ENCODE measurements around the gene SLC12A9.
"Not testable (repeated sequence)": the region's sequence is repeated elsewhere in the genome, so short reads cannot be mapped to it uniquely, and the experiment has no call there.

Gene SLC12A9, protein sequence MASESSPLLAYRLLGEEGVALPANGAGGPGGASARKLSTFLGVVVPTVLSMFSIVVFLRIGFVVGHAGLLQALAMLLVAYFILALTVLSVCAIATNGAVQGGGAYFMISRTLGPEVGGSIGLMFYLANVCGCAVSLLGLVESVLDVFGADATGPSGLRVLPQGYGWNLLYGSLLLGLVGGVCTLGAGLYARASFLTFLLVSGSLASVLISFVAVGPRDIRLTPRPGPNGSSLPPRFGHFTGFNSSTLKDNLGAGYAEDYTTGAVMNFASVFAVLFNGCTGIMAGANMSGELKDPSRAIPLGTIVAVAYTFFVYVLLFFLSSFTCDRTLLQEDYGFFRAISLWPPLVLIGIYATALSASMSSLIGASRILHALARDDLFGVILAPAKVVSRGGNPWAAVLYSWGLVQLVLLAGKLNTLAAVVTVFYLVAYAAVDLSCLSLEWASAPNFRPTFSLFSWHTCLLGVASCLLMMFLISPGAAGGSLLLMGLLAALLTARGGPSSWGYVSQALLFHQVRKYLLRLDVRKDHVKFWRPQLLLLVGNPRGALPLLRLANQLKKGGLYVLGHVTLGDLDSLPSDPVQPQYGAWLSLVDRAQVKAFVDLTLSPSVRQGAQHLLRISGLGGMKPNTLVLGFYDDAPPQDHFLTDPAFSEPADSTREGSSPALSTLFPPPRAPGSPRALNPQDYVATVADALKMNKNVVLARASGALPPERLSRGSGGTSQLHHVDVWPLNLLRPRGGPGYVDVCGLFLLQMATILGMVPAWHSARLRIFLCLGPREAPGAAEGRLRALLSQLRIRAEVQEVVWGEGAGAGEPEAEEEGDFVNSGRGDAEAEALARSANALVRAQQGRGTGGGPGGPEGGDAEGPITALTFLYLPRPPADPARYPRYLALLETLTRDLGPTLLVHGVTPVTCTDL

DNA sequence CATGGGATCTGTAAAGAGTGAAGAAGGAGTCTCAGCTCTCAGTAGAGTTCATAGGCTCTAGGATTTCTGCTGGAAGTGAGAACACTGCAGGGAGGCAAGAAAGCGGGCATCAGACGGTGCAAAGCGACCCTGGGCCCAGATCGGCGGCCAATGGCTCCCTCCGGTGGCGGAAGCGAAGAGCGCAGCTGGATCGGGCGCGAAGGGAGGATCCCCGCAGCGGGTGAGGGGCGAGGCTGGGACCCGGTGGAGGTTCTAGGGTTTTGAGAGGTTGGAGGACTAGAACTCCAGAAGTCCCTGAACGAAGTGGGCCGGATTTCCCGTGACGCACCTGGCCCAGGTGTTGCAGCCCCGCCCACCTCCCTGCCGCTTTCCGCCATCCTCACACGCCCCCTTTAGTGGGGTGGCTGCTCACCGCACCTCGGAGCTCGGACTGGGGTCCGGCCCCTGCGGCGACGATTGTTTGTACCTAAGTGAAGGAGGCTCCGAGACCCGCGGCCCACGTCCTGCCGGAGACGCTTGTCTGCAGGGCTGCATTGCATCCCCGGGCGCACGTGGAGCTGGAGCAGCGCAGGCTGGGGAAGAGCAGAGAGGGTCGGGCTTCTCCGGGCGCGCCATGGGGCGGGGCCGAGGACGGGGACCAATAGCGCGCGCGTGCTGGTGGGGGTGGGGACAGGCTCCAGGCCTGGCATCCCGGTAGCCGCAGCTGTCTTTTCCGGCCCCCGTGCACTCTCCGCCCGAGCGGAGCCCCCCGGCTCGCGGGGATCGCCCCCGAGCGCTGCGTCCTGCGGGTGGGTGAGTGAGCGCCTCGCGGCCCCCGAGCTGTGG is at the start of gene SLC12A9:
SLC12A9 (plus strand) TSS at position 666 of the 825 bp plus-strand sequence. CDS start 1,485 bp downstream, outside the sequence.
- peak; percentile 91 for DNase-seq

DNA sequence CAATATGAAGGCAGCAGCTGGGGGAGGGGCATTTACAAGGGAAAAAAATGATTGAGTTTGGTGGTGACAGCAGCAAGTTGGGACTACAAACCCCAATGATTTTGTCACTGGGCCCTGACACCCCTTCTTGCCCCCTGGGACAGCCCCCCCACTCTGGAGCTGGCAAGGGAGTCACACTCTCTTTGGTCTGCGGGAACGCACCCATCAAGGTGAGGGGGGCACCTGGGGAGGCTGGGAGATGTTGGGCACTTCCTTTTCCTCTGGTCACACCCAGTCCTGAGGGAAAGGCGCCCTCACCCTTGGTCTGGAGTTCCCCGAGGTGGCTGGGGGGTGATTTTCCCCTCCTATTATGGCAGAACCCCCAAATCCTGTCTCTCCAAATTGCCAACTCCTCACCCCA is 49.6 kb upstream of the SLC12A9 start:
- no peak for DNase-seq

DNA sequence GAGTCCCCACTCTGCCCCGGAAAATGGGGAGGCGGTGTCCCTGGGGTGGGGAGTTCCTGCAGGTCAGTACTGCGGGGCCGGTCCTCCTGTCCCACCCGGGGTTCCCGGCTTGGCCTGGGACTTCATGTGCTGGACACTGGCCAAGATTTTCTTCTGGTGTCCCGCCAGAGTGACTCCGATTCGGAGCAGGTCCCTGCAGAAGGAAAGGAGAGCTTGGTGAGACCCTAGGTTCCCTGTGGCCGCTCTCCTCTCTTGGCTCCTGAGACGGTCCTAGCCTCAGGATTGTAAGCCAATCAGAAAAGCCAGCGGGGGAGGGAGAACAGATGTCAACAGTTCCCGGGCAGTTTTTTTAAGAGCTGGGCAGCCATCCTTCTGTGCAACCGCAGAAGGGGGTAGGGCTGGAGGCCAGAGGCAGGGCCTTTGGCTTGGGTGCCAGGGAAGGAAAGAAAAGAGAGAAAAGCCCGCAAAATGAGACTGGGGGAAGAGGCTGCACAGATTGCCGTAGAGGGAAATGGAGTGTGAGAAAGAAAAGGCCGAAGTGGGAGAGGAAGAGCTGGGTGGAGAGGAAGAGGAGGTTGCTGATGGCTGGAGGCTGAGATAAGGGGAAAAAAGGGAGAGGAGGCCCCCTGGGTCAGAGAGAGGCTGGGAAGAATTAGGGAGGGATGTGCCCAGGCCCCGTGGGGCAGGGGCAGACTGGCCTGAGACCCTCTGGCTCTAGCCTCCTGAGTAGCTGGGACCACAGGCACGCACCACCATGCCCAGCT is 48.9 kb upstream of the SLC12A9 start:
- peak; percentile 42 for DNase-seq

DNA sequence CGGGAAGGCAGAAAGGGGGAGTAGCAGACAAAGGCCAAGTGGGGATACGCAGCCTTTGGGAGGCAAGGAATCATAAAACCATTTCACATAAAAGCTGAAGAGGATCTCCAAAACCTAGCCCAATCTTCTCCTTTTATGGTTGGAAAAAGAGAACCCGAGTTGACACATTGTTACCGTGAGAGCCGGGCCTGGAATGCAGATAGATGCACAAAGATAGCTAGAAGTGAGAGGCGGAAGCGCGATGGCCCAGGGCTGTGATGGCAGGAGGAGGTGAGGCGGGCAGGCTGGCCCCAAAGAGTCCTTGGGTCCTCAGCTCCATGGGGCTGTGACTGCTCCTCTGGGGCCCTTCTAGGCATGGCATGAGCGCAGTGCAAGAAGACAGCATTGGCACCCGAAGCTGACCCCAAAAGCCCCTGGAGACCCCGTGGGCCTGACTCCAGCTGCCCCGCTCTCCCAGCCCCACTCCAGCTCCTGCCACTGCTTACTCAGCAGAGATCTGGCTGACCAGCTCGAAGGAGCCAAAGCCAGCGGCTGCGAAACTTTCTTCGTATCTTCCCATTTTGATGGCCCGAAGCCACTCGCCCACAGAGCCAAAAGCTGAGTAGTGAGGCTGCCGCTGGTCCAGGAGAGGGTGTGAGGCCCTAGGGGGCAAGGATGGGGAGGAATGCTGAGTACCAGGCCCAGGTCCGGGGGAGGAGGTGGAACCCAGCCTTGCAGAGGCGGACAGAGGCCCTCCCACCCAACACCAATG is 47.7 kb upstream of the SLC12A9 start:
- no peak for DNase-seq

DNA sequence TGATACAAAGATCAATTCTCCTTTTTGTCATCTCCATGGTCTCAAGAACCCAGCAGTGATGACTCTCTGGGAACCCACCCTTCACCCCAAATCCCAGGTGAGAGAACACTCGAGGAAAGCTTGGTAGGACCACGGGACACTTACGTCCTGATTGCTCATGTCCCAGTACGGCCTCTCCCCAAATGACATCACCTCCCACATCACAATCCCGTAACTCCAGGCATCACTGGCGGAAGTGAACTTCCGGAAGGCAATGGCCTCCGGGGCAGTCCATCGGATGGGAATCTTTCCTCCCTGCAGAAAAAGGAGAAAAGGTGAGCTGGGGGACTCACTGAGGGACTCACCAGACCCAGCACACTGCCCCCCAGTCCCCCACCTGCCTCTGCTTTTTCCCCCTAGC is 46.2 kb upstream of the SLC12A9 start:
- no peak for DNase-seq

DNA sequence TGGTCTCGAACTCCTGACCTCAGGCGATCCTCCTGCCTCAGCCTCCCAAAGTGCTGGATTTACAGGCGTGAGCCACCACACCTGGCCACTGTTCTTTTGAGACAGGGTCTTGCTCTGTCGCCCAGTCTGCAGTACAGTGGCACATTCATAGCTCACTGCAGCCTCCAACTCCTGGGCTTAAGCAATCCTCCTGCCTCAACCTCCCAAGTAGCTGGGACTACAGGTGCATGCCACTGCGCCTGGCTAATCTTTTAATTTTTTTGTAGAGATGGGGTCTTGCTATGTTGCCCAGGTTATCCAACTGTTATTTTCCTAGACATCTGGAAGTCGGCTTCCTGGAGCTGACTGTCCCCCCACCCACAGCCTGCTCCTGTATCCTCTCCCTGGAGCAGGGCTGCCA is 45.6 kb upstream of the SLC12A9 start:
- not testable (repeated sequence) for DNase-seq

DNA sequence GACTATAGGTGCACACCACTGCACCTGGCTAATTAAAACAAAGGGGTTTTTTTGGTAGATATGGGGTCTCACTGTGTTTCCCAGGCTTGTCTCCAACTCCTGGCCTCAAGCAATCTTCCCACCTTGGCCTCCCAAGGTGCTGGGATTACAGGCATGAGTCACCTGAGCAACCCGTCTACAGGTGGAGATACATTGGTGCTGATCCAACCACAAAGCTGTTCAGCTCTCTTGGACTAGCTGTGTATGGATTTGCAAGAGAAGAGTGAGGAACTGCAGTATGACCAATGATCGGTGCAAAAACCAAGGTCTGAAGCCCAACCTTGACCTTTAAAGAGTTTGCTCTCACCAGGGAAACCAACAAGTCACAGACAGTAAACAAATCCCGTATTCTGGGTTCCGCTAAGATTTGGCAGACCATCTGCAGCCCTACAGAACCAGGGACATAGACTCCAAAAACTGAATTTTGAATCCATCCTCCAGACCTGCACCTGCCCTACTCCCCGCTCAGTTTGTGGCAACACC is 44.1 kb upstream of the SLC12A9 start:
- no peak for DNase-seq

DNA sequence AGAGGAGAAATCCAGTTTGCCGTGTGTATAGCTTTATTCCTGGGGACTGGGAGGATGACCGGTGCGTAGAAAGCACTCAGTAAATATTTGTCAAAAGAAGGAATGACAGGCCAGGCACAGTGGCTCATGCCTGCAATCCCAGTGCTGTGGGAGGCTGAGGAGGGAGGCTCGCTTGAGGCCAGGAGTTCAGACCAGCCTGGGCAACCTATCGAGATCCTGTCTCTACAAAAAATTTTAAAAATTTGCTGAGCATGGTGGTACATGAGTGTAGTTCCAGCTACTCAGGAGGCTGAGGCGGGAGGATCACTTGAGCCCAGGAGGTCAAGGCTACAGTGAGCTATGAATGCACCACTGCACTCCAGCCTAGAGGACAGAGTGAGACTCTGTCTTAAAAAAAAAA is 41.0 kb upstream of the SLC12A9 start:
- DNase-seq = no peak

DNA sequence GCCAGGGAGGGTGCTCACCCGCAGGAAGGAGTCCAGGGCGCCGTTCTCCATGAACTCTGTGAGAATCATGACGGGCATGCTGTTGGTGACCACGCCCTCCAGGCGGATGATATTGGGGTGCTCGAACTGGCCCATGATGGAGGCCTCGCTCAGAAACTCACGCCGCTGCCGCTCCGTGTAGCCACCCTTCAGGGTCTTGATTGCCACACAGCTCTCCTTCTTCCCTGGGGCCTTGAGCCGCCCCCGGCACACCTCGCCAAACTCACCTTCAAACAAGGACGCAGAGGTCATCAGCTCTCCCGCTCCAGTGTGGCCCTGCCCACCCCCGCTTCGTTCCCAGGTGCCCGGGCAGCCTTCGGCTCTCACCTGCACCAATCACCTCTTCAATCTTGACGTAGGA is 39.8 kb upstream of the SLC12A9 start:
- DNase-seq = no peak

DNA sequence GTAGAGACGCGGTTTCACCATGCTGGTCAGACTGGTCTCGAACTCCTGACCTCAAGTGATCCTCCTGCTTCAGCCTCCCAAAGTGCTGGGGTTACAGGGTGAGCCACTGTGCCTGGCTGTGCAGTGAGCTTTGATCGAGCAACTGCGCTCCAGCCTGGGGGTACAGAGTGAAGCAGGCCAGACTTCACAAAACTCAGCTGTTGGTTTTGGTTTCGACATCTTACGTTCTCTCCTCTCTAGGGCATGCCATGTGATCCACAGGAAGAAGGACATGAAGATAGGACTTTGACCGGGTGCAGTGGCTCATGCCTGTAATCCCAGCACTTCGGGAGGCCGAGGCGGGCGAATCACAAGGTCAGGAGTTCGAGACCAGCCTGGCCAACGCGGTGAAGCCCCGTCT is 36.0 kb upstream of the SLC12A9 start:
- DNase-seq = not testable (repeated sequence)

DNA sequence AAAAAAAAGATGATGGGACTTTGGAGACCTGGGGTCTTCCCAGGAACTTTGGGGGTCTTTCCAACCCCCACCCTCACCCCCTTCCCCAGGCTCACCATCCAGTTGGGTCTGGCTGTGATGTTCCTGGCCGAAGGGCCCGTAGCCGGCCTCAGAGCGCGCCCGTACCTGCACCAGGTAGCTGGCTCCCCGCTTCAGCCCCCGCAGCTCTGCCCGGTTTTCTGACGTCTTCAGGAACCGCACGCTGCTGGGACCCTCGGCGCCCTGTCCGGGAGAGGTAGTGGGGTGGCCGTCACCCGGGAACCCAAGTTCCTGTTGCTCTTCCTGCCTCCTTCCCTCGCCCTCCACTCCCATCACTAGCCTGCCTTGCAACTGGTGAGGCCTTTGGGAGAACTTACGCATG is 35.4 kb upstream of the SLC12A9 start:
- DNase-seq = no peak

DNA sequence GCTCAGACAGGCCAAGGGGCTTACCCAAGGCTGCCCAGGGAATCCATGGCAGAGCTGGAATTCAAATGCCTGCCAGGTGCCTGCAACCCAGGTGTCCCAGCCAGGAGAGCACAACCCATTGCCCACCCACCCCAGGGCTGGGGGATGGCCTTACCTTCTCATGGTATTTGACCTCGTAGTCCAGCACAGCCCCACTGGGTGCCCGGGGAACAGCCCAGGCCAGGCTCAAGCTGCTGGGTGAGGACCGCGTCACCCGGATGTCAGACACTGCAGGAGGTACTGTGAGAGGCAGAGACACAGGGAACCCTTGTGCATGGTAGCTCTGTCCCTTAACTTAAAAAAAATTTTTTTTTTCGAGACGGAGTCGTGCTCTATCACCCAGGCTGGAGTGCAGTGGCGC is 34.1 kb upstream of the SLC12A9 start:
- no peak for DNase-seq

DNA sequence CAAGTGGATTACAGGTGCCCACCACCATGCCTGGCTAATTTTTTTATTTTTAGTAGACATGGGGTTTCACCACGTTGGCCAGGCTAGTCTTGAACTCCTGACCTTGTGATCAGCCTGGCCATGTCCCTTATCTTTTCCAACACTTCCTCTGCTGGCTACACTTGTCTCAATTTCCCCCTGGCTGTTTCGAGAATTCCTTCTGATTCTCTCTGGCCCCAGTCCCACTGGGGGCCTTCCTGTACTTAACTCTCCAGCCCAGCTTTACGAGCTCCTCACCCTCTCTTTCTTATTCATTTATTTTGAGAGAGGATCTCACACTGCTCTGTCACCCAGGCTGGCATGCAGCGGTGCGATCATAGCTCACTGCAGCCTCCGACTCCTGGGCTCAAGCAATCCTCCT is 33.7 kb upstream of the SLC12A9 start:
- no peak for DNase-seq

DNA sequence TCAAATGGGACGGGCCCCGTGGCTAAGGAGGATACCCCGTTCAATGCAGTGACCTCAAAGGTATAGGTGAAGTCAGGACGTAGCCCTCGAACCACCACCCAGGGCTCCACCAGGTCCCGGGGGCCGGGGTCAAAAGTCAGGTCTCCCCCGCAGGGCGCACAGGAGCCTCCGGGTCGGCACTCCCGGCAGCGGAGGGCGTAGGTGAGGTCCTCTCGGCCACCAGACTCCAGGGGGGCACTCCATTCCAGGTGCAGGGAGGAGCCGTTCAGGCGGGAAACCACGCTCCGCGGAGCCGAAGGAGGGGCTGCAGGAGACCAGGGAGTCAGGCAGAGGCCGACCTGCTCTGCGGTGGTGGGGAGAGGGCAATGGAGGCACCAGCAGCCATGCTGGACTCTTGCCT is 32.9 kb upstream of the SLC12A9 start:
- DNase-seq = no peak

DNA sequence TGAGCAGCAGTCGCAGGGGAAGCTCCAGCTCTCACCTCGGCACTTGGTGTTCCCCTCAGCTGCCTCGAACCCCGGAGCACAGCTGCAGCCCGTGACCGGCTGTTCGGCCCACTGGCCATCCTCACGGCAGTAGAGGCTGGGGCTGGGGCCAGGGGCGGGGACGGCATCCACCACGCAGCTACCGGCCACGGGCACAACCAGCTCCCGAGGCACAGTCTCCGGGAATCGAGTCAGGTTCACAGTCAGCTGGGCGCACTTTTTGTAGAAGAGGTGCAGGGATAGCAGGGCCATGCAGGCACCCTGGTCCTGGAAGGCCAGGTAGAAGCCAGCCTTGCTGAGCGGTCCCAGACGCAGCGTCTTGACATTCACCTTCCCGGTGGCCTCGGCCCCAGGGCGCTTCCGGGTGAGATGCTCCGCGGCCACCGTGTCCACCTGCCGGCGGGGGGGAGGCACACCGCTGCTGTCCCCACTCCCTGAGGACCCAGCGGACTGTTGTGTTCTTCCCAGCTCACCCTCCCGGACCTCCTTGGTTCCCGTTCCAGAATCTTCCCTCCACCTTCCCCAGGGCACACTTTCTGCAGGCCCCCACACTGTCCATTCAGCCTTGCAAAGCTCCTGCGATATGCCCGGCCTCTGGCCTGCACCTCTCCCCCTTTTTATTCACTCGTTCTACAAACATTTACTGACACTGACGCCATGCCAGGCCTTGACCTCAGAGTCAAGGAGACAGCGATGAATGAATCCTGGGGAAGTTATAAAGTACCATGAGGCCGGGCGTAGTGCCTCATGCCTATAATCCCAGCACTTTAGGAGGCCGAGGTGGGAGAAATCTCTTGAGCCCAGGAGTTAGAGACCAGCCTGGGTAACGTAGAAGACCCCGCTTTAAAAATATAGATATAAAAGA is 30.0 kb upstream of the SLC12A9 start:
- no peak for DNase-seq

DNA sequence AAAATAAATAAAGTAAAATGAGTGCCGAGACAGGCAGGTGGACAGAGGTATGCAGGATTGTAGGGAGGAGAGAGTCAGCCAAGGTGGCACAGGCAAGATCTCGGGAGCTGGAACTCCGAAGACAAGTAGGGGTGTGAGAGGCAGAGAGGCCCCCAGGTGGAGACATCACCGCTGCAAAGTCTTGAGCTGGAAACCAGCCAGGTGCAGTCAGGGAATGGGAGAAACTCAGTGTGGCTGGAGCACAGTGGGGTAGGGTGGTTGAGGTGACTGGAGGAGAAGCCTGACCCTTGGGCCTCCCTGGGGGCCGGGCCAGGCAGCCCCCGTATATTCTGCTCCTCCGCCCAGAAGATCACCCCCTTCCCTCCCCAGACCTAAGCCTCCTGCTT is 29.4 kb upstream of the SLC12A9 start:
- DNase-seq = no peak

DNA sequence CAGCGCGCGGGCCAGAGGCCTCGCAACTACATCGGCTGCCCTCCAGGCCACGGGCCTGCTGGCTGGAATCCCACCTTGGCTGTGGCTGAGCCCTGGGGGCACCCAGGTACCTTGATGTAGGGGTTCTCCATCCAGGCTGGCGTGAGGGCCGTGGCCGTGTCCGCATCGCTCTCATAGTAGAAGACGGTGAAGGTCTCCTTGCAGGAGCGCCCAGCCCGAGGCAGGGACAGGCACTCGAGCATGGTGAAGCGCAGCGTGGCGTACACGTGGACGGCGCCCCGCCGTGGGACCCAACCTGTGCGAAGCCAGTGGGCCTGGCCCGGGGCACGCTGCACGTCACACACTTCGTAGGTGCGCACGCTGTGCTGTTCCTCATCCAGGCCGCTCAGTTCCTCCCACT is 29.0 kb upstream of the SLC12A9 start:
- DNase-seq = no peak

DNA sequence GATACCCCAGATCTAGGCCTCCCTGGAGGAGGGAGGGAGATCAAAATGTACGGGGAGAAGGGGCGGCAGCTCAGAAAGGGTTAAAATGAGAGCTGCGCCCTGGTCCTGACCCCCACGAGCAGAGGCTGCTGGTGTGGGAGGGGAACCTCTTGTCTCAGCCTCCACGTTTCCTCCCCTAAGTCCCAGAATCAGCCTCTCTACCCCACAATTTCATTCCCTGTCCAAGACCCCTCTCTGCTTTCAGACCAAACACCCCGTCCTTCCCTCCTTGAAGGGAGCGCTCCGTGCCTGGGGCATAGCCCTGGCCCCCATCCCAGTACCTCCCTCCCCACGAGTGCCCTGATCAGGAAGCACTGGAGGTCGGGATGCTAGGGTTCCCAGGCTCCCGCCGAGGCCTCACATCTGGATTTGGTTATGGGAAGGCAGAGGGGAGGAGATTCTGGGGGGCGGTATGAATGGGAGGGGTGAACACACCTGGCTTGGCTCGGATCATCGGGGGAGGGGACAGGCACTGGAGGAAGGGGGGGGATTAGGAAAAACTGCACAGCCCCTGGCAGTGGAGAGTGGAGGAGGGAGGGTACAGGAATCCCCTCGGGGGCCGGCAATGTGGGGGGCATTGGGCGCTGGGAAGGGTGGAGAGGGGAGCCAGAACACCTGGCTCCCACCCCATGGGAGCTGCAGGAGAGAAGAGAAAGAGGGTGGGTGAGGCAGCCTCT is 27.9 kb upstream of the SLC12A9 start:
- DNase-seq = no peak

DNA sequence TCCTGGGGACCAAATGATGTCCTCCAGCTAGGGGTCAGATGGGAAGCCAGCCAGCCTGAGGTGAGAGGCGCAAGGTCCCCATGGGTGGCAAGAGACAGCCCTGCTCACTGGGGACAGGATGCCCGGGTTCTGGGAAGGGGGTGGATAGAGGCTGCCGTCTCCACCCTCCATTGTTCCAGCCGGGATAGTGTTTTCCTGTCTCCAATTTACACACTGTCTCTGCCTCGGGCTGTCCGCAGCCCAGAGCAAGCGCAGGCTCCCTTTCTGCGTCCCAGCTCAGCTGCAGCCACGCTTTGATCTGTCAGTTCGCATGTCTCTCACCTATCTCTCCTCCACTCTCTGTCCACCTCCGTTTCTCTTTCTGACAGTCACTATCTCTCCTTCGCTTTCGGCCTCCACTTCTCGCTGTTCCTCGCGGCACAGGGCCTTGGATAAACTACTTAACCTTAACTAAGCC is 27.3 kb upstream of the SLC12A9 start:
- DNase-seq = no peak
